Loucy (cell line): ENCODE data around the gene PDILT.

ENCODE experiments used
- H2AFZ ChIP-seq: fragments of 200-600 bp; sonication (generic); 2 replicates; pipeline ENCODE4 v1.6.0; 2016; ENCODE audit warnings: antibody characterized with exemption, mild to moderate bottlenecking, low read length, moderate library complexity
- H3F3A ChIP-seq: fragments of 200-600 bp; 2 replicates; pipeline ENCODE4 v1.6.0; 2016; ENCODE audit warnings: antibody characterized with exemption, low read depth, mild to moderate bottlenecking
- H3K27me3 ChIP-seq: fragments of 200-600 bp; sonication (generic); 2 replicates; pipeline ENCODE4 v1.6.1; 2014; ENCODE audit warnings: low read length, mild to moderate bottlenecking; ENCODE audit not compliant: insufficient read depth, poor library complexity, severe bottlenecking
- H3K36me3 ChIP-seq: fragments of 200-600 bp; sonication (generic); 2 replicates; pipeline ENCODE4 v1.6.1; 2016; ENCODE audit warnings: low read length; ENCODE audit not compliant: insufficient read depth
- H3K4me1 ChIP-seq: fragments of 200-600 bp; sonication (generic); 2 replicates; pipeline ENCODE4 v1.5.1; 2014; ENCODE audit warnings: low read length, mild to moderate bottlenecking; ENCODE audit not compliant: insufficient read depth, poor library complexity, severe bottlenecking
- H3K4me2 ChIP-seq: fragments of 200-600 bp; sonication (generic); 2 replicates; pipeline ENCODE4 v1.6.0; 2014; ENCODE audit warnings: antibody characterized with exemption, low read length, low read depth, mild to moderate bottlenecking; ENCODE audit not compliant: poor library complexity, severe bottlenecking
- H3K4me3 ChIP-seq: fragments of 200-600 bp; sonication (generic); 2 replicates; pipeline ENCODE4 v1.5.1; 2014; ENCODE audit warnings: low read length, mild to moderate bottlenecking, mixed read lengths; ENCODE audit not compliant: poor library complexity, severe bottlenecking
- H3K79me2 ChIP-seq: fragments of 200-600 bp; sonication (generic); 2 replicates; pipeline ENCODE4 v1.6.1; 2014; ENCODE audit warnings: low read length; ENCODE audit not compliant: insufficient read depth
- H3K9ac ChIP-seq: fragments of 200-600 bp; sonication (generic); 2 replicates; pipeline ENCODE4 v1.6.0; 2014; ENCODE audit warnings: mild to moderate bottlenecking, low read depth, low read length, moderate library complexity; ENCODE audit not compliant: poor library complexity, severe bottlenecking
- H3K9me2 ChIP-seq: fragments of 200-600 bp; sonication (generic); replicated peaks from 2 replicates; pipeline ENCODE4 v1.6.1; 2016; ENCODE audit warnings: low read depth, low read length, mixed read lengths
- H3K9me3 ChIP-seq: fragments of 200-600 bp; sonication (generic); 2 replicates; pipeline ENCODE4 v1.6.1; 2014; ENCODE audit warnings: mild to moderate bottlenecking, antibody characterized with exemption, low read length, low read depth; ENCODE audit not compliant: insufficient read depth
- H4K20me1 ChIP-seq: fragments of 200-600 bp; sonication (generic); 2 replicates; pipeline ENCODE4 v1.6.0; 2014; ENCODE audit warnings: antibody characterized with exemption, low read length, mild to moderate bottlenecking; ENCODE audit not compliant: insufficient read depth, poor library complexity, severe bottlenecking
- CTCF ChIP-seq: fragments of 200-600 bp; sonication (generic); conservative IDR thresholded peaks from 2 replicates; pipeline ENCODE4 v1.5.1; 2014; ENCODE audit warnings: mild to moderate bottlenecking, antibody characterized with exemption, low read length
- EZH2phosphoT487 ChIP-seq: fragments of 200-600 bp; IDR thresholded peaks from 2 replicates; pipeline ENCODE4 v1.6.1; 2018; ENCODE audit warnings: antibody characterized with exemption, mild to moderate bottlenecking, moderate library complexity, borderline replicate concordance

The PDILT gene

GRCh38 chr16:20339744-20340143 lies 64.8 kb downstream of the PDILT start:
- Histone ChIP-seq H3K4me1 (no peaks in the 10 kb centered on the region), H2AFZ (no peak overlapping the region), H3K4me3 (no peak overlapping the region), H4K20me1 (no peaks in the 10 kb centered on the region), H3K79me2 (no peaks in the 10 kb centered on the region), H3K36me3 (no peaks in the 10 kb centered on the region), H3K27me3 (no peaks in the 10 kb centered on the region), H3K9me3 (no peaks in the 10 kb centered on the region; the same call in 1 of the 2 replicates), H3K4me2 (no peak overlapping the region), H3F3A (no peaks in the 10 kb centered on the region), H3K9ac (no peak overlapping the region), H3K9me2 (no peaks in the 10 kb centered on the region)
- TF ChIP-seq CTCF, result no peak
- no peak for TF ChIP-seq EZH2phosphoT487

GRCh38 chr16:20336955-20337354 lies 67.6 kb downstream of the PDILT start:
- Histone ChIP-seq H2AFZ (no peak overlapping the region), H3K79me2 (no peaks in the 10 kb centered on the region), H3F3A (no peaks in the 10 kb centered on the region), H3K9me2 (no peaks in the 10 kb centered on the region), H3K4me1 (no peaks in the 10 kb centered on the region), H3K27me3 (no peaks in the 10 kb centered on the region), H3K4me2 (no peak overlapping the region), H3K9me3 (no peaks in the 10 kb centered on the region), H3K36me3 (no peaks in the 10 kb centered on the region), H3K9ac (no peak overlapping the region), H4K20me1 (no peaks in the 10 kb centered on the region), H3K4me3 (no peak overlapping the region)
- TF ChIP-seq EZH2phosphoT487 (no peak), CTCF (no peak)

GRCh38 chr16:20334396-20334795 lies 70.1 kb downstream of the PDILT start:
- H3K27me3 ChIP-seq, result no peaks in the 10 kb centered on the region
- no peaks in the 10 kb centered on the region for H3K9me2 ChIP-seq
- no peak overlapping the region for H3K4me2 ChIP-seq
- H3K9ac ChIP-seq, result no peak overlapping the region
- H3K4me1 ChIP-seq, result no peaks in the 10 kb centered on the region
- no peaks in the 10 kb centered on the region for H3K79me2 ChIP-seq
- H3F3A ChIP-seq, result no peaks in the 10 kb centered on the region
- H3K9me3 ChIP-seq, result no peaks in the 10 kb centered on the region; the same call in 1 of the 2 replicates
- no peaks in the 10 kb centered on the region for H4K20me1 ChIP-seq
- TF ChIP-seq CTCF, result no peak
- H3K36me3 ChIP-seq, result no peaks in the 10 kb centered on the region
- H2AFZ ChIP-seq, result no peak overlapping the region
- H3K4me3 ChIP-seq, result no peak overlapping the region
